ENCODE measurements around the gene UBR4. TPM values are rescaled to one million over a fixed set of nuclear protein-coding genes. Genes with fewer than 3 reads are reported as not detected.

Gene UBR4
- total RNA-seq, 1 experiment from 2014 or later, result 107 TPM

DNA sequence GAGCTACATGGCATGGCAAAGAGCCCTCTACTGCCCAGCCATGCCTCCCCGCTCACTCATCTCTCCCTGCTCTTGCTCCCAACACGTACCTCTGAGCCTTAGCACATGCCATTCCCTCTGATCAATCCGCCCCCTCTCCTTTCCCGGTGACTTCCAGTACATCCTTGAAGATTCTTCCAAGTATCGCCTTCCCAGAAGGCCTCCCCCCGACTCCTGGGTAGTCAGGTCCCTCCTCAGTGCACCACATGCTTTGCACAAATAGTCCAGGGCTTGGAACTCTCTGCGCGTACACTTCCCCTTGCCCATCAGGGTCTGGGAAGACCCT lies 176.6 kb downstream of the UBR4 start:
- no peaks in the 10 kb centered on the region for H3K36me3 ChIP-seq (ENCODE audit: control insufficient read depth in 1 of 2, insufficient read depth in 2 of 2, low read length in 2 of 2)
- ChIA-PET POLR2A (no interaction called here), RAD21 (ENCODE audit: low non-redundant PET in 1 of 2, low total read pairs in 2 of 2, uncharacterized antibody in 2 of 2, unreplicated experiment in 2 of 2) (no interaction called here), CTCF (no interaction called here)
- H2AFZ ChIP-seq (ENCODE audit: low read depth, low read length, poor library complexity, severe bottlenecking), result no peak overlapping the region
- BruUV-seq (replicated peaks), result no TSS peak
- H3K4me1 ChIP-seq (ENCODE audit: control insufficient read depth in 1 of 2, insufficient read depth in 2 of 2, low read length in 2 of 2), result peaks cover 0 to 18% of the 10 kb centered on the region in 2 experiments; a peak in 1 of 4 replicates
- H4K20me1 ChIP-seq (ENCODE audit: insufficient read depth), result no peaks in the 10 kb centered on the region
- ATAC-seq (no peak), DNase-seq (ENCODE audit: low read depth, low spot score) (no peak)
- H3K27me3 ChIP-seq (ENCODE audit: insufficient read depth, low read length), result no peaks in the 10 kb centered on the region
- intact Hi-C loops (cut with micrococcal nuclease), result no loop called here
- H3K4me3 ChIP-seq (replicated peaks in 1 of 2; ENCODE audit: low read depth in 1 of 2, low read length in 2 of 2), result no peak overlapping the region
- H3K9me3 ChIP-seq (ENCODE audit: control insufficient read depth in 1 of 2, insufficient read depth in 1 of 2, low read depth in 1 of 2, low read length in 2 of 2), result no peaks in the 10 kb centered on the region
- H3K79me2 ChIP-seq (ENCODE audit: insufficient read depth, low read length), result no peaks in the 10 kb centered on the region
- no peak overlapping the region for H3K9ac ChIP-seq (ENCODE audit: low read length)
- no peaks in the 10 kb centered on the region for H3K9me2 ChIP-seq (ENCODE audit: insufficient read depth)
- TF ChIP-seq RAD21 (IDR thresholded peaks at IDR 0.05; ENCODE audit: low read depth) (no peak), MAX (IDR thresholded peaks at IDR 0.05) (no peak), SRF (IDR thresholded peaks at IDR 0.05; ENCODE audit: low read depth) (no peak), FOSL1 (IDR thresholded peaks at IDR 0.05; ENCODE audit: low read depth) (no peak)
- TF ChIP-seq, protein P1, sequence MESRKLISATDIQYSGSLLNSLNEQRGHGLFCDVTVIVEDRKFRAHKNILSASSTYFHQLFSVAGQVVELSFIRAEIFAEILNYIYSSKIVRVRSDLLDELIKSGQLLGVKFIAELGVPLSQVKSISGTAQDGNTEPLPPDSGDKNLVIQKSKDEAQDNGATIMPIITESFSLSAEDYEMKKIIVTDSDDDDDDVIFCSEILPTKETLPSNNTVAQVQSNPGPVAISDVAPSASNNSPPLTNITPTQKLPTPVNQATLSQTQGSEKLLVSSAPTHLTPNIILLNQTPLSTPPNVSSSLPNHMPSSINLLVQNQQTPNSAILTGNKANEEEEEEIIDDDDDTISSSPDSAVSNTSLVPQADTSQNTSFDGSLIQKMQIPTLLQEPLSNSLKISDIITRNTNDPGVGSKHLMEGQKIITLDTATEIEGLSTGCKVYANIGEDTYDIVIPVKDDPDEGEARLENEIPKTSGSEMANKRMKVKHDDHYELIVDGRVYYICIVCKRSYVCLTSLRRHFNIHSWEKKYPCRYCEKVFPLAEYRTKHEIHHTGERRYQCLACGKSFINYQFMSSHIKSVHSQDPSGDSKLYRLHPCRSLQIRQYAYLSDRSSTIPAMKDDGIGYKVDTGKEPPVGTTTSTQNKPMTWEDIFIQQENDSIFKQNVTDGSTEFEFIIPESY (IDR thresholded peaks at IDR 0.05; ENCODE audit: extremely low read depth, insufficient replicate concordance, low read length), result no peak
- H3K27ac ChIP-seq (ENCODE audit: low read depth, low read length), result no peak overlapping the region
- peak overlapping the region; percentile 12; the same call in 1 of the 2 replicates for H3K4me2 ChIP-seq (ENCODE audit: low read length)

DNA sequence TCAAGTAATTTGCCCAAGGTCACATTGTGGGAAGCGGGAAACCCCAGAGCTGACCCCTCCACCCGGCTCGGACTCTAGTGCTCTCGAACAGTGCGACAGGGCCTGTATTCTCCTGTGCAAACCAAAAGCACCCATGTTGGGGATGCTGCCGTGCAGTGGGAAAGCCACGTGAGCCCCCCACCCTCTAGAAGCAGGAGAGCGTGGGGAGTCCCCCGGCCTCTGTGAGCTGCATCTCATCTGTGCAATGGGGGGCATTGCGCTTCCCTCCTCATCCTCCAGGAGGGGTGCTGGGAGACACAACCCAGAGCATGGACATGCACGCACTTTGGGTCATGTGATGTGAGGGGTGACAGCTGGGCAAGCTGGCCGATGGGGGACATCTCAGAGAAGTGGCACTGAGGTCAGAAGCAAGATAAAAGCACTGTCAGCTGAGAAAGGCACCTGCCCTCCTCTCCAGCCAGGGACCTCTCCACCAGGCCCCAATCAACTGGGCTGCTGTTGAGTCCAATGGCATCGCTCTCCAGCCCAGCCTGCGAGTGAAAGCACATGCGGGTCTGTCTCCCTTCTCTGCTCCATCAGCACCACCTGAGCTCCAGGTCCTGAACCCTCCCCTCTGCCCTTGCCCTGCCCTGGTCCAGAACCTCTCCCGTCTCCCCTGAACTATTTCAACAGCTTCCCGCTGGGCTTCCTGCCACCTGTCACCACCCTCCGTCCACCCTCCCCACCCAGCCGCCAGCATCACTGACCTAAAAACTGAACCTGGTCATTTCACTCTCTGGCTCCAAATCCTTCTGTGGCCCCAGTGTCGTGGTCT lies 177.2 kb downstream of the UBR4 start:
- peak; percentile 38 for ATAC-seq
- H3K27me3 ChIP-seq (ENCODE audit: insufficient read depth, low read length), result no peaks in the 10 kb centered on the region

More for the DNA sequence above, 177.2 kb downstream of the UBR4 start:
- peaks cover 0 to 18% of the 10 kb centered on the region in 2 experiments; a peak in 1 of 4 replicates for H3K4me1 ChIP-seq (ENCODE audit: control insufficient read depth in 1 of 2, insufficient read depth in 2 of 2, low read length in 2 of 2)
- H3K4me2 ChIP-seq (ENCODE audit: low read length), result no peak overlapping the region
- RAD21 ChIA-PET (ENCODE audit: low non-redundant PET in 1 of 2, low total read pairs in 2 of 2, uncharacterized antibody in 2 of 2, unreplicated experiment in 2 of 2), result no interaction called here
- H3K27ac ChIP-seq (ENCODE audit: low read depth, low read length), result no peak overlapping the region
- H3K9me3 ChIP-seq (ENCODE audit: control insufficient read depth in 1 of 2, insufficient read depth in 1 of 2, low read depth in 1 of 2, low read length in 2 of 2), result no peaks in the 10 kb centered on the region
- H3K9me2 ChIP-seq (ENCODE audit: insufficient read depth), result no peaks in the 10 kb centered on the region
- intact Hi-C loops (cut with micrococcal nuclease), result no loop called here
- POLR2A ChIA-PET, result no interaction called here
- no peaks in the 10 kb centered on the region for H3K36me3 ChIP-seq (ENCODE audit: control insufficient read depth in 1 of 2, insufficient read depth in 2 of 2, low read length in 2 of 2)
- no peaks in the 10 kb centered on the region for H4K20me1 ChIP-seq (ENCODE audit: insufficient read depth)
- no peak overlapping the region for H2AFZ ChIP-seq (ENCODE audit: low read depth, low read length, poor library complexity, severe bottlenecking)
- CTCF ChIA-PET, result no interaction called here
- BruUV-seq (replicated peaks), result no TSS peak
- no peak overlapping the region for H3K4me3 ChIP-seq (replicated peaks in 1 of 2; ENCODE audit: low read depth in 1 of 2, low read length in 2 of 2)
- no peak for TF ChIP-seq YY1 (IDR thresholded peaks at IDR 0.05; ENCODE audit: extremely low read depth, insufficient replicate concordance, low read depth, low read length)
- TF ChIP-seq, protein P2, sequence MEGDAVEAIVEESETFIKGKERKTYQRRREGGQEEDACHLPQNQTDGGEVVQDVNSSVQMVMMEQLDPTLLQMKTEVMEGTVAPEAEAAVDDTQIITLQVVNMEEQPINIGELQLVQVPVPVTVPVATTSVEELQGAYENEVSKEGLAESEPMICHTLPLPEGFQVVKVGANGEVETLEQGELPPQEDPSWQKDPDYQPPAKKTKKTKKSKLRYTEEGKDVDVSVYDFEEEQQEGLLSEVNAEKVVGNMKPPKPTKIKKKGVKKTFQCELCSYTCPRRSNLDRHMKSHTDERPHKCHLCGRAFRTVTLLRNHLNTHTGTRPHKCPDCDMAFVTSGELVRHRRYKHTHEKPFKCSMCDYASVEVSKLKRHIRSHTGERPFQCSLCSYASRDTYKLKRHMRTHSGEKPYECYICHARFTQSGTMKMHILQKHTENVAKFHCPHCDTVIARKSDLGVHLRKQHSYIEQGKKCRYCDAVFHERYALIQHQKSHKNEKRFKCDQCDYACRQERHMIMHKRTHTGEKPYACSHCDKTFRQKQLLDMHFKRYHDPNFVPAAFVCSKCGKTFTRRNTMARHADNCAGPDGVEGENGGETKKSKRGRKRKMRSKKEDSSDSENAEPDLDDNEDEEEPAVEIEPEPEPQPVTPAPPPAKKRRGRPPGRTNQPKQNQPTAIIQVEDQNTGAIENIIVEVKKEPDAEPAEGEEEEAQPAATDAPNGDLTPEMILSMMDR (IDR thresholded peaks at IDR 0.05 in 2 of 3, conservative IDR thresholded peaks at IDR 0.05 in 1 of 3; ENCODE audit: borderline replicate concordance in 1 of 3, insufficient read depth in 1 of 3, low read depth in 2 of 3, low read length in 2 of 3), result 0 out of 6 replicates have a peak, but pooled peaks of 1 of the 3 experiments have one; percentile 11
- no peak for DNase-seq (ENCODE audit: low read depth, low spot score)
- H3K9ac ChIP-seq (ENCODE audit: low read length), result no peak overlapping the region
- no peaks in the 10 kb centered on the region for H3K79me2 ChIP-seq (ENCODE audit: insufficient read depth, low read length)

Data from HCT116 (cell line).